Testis (tissue), 3 donors: ENCODE results near the gene HSD11B1L. TPM values are rescaled to one million over a fixed set of nuclear protein-coding genes. Genes with fewer than 3 reads are reported as not detected.

Experiments used
- DNase-seq: peaks from one replicate; pipeline ENCODE4 v3.0.0-alpha.2; 2019
- H3K27ac ChIP-seq, 2 donors: fragments of 200-600 bp; sonication (generic); one replicate each; pipeline ENCODE4 v1.5.1; 2019
- H3K27me3 ChIP-seq: fragments of 200-600 bp; sonication (generic); one replicate; pipeline ENCODE4 v1.5.1; 2019
- H3K36me3 ChIP-seq: fragments of 200-600 bp; sonication (generic); one replicate; pipeline ENCODE4 v1.5.1; 2017; ENCODE audit warnings: low read depth; ENCODE audit errors: missing control alignments
- H3K4me1 ChIP-seq: fragments of 200-600 bp; sonication (generic); one replicate; pipeline ENCODE4 v1.5.1; 2019
- H3K4me3 ChIP-seq, 2 donors: fragments of 200-600 bp; sonication (generic); one replicate each; pipeline ENCODE4 v1.5.1; 2017 to 2019
- H3K9me3 ChIP-seq: fragments of 200-600 bp; sonication (generic); one replicate; pipeline ENCODE4 v1.5.1; 2017
- CTCF ChIP-seq, 3 experiments: fragments of 450-650 bp in 2 of 3; fragments of 200-600 bp in 1 of 3; sonication (generic) in 1 of 3; IDR thresholded peaks; one replicate each; pipeline ENCODE4 v1.5.1; 2016 to 2019; ENCODE audit warnings: antibody characterized with exemption in 3 of 3, mild to moderate bottlenecking in 2 of 3, moderate library complexity in 1 of 3
- POLR2A ChIP-seq: fragments of 450-650 bp; IDR thresholded peaks from one replicate; pipeline ENCODE4 v1.6.1; 2017; ENCODE audit warnings: antibody characterized with exemption, mild to moderate bottlenecking, moderate library complexity
- WGBS, 2 donors: methylation state at CpG; one replicate each; pipeline ENCODE4 v1.1.5; 2018; 5-methylcytosine and 5-hydroxymethylcytosine counted together
- intact Hi-C: fragments of 100-400 bp; cut with DNase I; formaldehyde crosslinking; loops from one replicate; pipeline ENCODE4 v1.15.1; 2023; ENCODE audit warnings: low total_unique reads
- polyA plus RNA-seq: library from polyadenylated mRNA; stranded (reverse); fragments of 350-450 nt; fragmentation: Illumina TruSeq; extraction: RNeasy Lipid Tissue Mini Kit (QIAGEN cat#74804); gene quantifications from one replicate; pipeline ENCODE4 v1.2.3, GENCODE V29; 2014; ENCODE audit warnings: low read depth, low replicate concordance; ENCODE audit not compliant: insufficient read depth
- total RNA-seq, 2 donors: library from RNA; depleted of rRNA; stranded (reverse); fragments of >200 nt; gene quantifications; one replicate each; pipeline ENCODE4 v1.2.3, GENCODE V29; 2016

HSD11B1L gene
- total and polyA plus RNA-seq, 3 donors from 2014 or later: 8.1 to 21.0 (median 18.8) TPM

GRCh38 chr19:5635427-5635826 lies 45.4 kb upstream of the HSD11B1L start:
- Histone ChIP-seq H3K4me1 (peaks cover 27% of the 10 kb centered on the region), H3K4me3 (no peak overlapping the region), H3K27ac (no peak overlapping the region), H3K36me3 (no peaks in the 10 kb centered on the region), H3K9me3 (no peaks in the 10 kb centered on the region), H3K27me3 (no peaks in the 10 kb centered on the region)
- WGBS, 2 donors: 82 to 90% methylated on average over 6 of the region's 6 CpGs
- intact Hi-C loops: no loop called here
- TF ChIP-seq CTCF (IDR thresholded peaks at IDR 0.05): no peak
- no peak for TF ChIP-seq POLR2A
- no peak for DNase-seq

GRCh38 chr19:5637971-5638370 lies 42.9 kb upstream of the HSD11B1L start:
- no peak overlapping the region for H3K4me3 ChIP-seq
- no peaks in the 10 kb centered on the region for H3K27me3 ChIP-seq
- WGBS, 2 donors: 58 to 71% methylated on average over 1 of the region's 1 CpG
- intact Hi-C loops: no loop called here
- H3K4me1 ChIP-seq: peaks cover 8% of the 10 kb centered on the region
- no peak for DNase-seq
- TF ChIP-seq CTCF (IDR thresholded peaks at IDR 0.05) (no peak), POLR2A (no peak)
- H3K36me3 ChIP-seq: no peaks in the 10 kb centered on the region
- H3K9me3 ChIP-seq: no peaks in the 10 kb centered on the region
- H3K27ac ChIP-seq: no peak overlapping the region

GRCh38 chr19:5641171-5641570 lies 39.7 kb upstream of the HSD11B1L start:
- peaks cover 5% of the 10 kb centered on the region for H3K4me1 ChIP-seq
- H3K27me3 ChIP-seq: no peaks in the 10 kb centered on the region
- no peak overlapping the region for H3K4me3 ChIP-seq
- TF ChIP-seq POLR2A (no peak), CTCF (IDR thresholded peaks at IDR 0.05) (no peak)
- intact Hi-C loops: no loop called here
- H3K27ac ChIP-seq: no peak overlapping the region
- WGBS, 2 donors: 91 to 92% methylated on average over 4 of the region's 4 CpGs
- no peaks in the 10 kb centered on the region for H3K9me3 ChIP-seq
- no peak for DNase-seq
- no peaks in the 10 kb centered on the region for H3K36me3 ChIP-seq

GRCh38 chr19:5642204-5642603 lies 38.6 kb upstream of the HSD11B1L start:
- Histone ChIP-seq H3K27ac (no peak overlapping the region), H3K27me3 (no peaks in the 10 kb centered on the region), H3K9me3 (no peaks in the 10 kb centered on the region), H3K36me3 (no peaks in the 10 kb centered on the region), H3K4me3 (no peak overlapping the region), H3K4me1 (no peaks in the 10 kb centered on the region)
- 69 to 81% methylated on average over 2 of the region's 2 CpGs for WGBS, 2 donors
- intact Hi-C loops: no loop called here
- DNase-seq: no peak
- no peak for TF ChIP-seq POLR2A
- no peak for TF ChIP-seq CTCF (IDR thresholded peaks at IDR 0.05)

GRCh38 chr19:5643060-5643459 lies 37.8 kb upstream of the HSD11B1L start:
- 87 to 92% methylated on average over 4 of the region's 4 CpGs for WGBS, 2 donors
- TF ChIP-seq POLR2A: no peak
- no peak for TF ChIP-seq CTCF (IDR thresholded peaks at IDR 0.05)
- no peaks in the 10 kb centered on the region for H3K27me3 ChIP-seq
- intact Hi-C loops: no loop called here
- H3K4me1 ChIP-seq: no peaks in the 10 kb centered on the region
- H3K27ac ChIP-seq: no peak overlapping the region
- H3K36me3 ChIP-seq: no peaks in the 10 kb centered on the region
- DNase-seq: no peak
- no peaks in the 10 kb centered on the region for H3K9me3 ChIP-seq
- no peak overlapping the region for H3K4me3 ChIP-seq
